Measurements from ENCODE around the gene SNRNP27. TPM values are rescaled to one million over a fixed set of nuclear protein-coding genes. Genes with fewer than 3 reads are reported as not detected.

Gene SNRNP27
- polyA plus RNA-seq, 2 of the 4 experiments (the other 2 are of a cell fraction), result 90.8 to 115 TPM

DNA sequence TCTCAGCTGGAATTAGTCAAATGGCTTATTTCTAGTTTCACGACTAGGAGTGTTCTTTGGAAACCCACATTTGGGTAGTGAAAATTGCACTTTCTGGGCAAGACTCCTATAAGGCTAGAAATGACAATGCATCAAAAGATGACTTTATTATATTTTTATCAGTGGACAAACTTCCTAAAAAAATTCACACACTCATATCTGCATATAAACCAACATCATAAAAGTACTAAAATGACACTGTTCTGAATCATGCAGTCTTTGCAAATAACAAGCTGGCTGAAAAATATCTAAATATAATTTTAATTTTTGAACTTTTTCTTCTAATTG is 38.8 kb downstream of the SNRNP27 start:
- no peak for ATAC-seq
- no peak for FAIRE-seq
- no peak for DNase-seq (ENCODE audit: low read depth in 1 of 2, low spot score in 1 of 2)
- no peaks in the 10 kb centered on the region for H3K9me3 ChIP-seq
- H3K27ac ChIP-seq, result no peak overlapping the region
- POLR2A ChIA-PET, result interaction anchor here (1.1 to 2.5 kb wide), 2 partner anchors 17 to 18 kb away, joined by 5 to 26 read pairs; partner anchors contain the start of gene MXD1
- no peak overlapping the region for H3K4me3 ChIP-seq
- H3K4me2 ChIP-seq, result no peak overlapping the region
- WGBS (ENCODE audit: missing lambda C conversion rate), result 90% methylated on average over 1 of the region's 1 CpG
- peaks cover 23% of the 10 kb centered on the region; the same call in 2 of the 3 replicates for H3K4me1 ChIP-seq
- TF ChIP-seq, protein P1, sequence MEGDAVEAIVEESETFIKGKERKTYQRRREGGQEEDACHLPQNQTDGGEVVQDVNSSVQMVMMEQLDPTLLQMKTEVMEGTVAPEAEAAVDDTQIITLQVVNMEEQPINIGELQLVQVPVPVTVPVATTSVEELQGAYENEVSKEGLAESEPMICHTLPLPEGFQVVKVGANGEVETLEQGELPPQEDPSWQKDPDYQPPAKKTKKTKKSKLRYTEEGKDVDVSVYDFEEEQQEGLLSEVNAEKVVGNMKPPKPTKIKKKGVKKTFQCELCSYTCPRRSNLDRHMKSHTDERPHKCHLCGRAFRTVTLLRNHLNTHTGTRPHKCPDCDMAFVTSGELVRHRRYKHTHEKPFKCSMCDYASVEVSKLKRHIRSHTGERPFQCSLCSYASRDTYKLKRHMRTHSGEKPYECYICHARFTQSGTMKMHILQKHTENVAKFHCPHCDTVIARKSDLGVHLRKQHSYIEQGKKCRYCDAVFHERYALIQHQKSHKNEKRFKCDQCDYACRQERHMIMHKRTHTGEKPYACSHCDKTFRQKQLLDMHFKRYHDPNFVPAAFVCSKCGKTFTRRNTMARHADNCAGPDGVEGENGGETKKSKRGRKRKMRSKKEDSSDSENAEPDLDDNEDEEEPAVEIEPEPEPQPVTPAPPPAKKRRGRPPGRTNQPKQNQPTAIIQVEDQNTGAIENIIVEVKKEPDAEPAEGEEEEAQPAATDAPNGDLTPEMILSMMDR (IDR thresholded peaks at IDR 0.05), result no peak
- TF ChIP-seq ATOH8 (CRISPR knock-in tag; IDR thresholded peaks at IDR 0.05; ENCODE audit: low read depth), result no peak
- TF ChIP-seq PHF8 (IDR thresholded peaks at IDR 0.05; ENCODE audit: borderline replicate concordance, low read depth), result no peak
- TF ChIP-seq CHD2 (IDR thresholded peaks at IDR 0.05; ENCODE audit: low read length, partially characterized antibody), result no peak
- no peak for TF ChIP-seq MAFK (IDR thresholded peaks at IDR 0.05; ENCODE audit: partially characterized antibody)
- TF ChIP-seq RCOR1 (IDR thresholded peaks at IDR 0.05; ENCODE audit: low read depth, low read length), result no peak
- no peak for TF ChIP-seq NFE2L2 (conservative IDR thresholded peaks at IDR 0.05; ENCODE audit: low read length)
- no peak for TF ChIP-seq RNF2 (IDR thresholded peaks at IDR 0.05; ENCODE audit: borderline replicate concordance, low read depth)
- no peak for TF ChIP-seq FOXS1 (CRISPR knock-in tag; IDR thresholded peaks at IDR 0.05)
- TF ChIP-seq, protein P2, sequence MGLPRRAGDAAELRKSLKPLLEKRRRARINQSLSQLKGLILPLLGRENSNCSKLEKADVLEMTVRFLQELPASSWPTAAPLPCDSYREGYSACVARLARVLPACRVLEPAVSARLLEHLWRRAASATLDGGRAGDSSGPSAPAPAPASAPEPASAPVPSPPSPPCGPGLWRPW (IDR thresholded peaks at IDR 0.05), result no peak
- TF ChIP-seq NR3C1 (IDR thresholded peaks at IDR 0.05), result no peak
- TF ChIP-seq SMC3 (IDR thresholded peaks at IDR 0.05), result no peak
- no peak for TF ChIP-seq HDAC2 (IDR thresholded peaks at IDR 0.05)
- TF ChIP-seq ELK1 (IDR thresholded peaks at IDR 0.05; ENCODE audit: low read depth, low read length), result no peak
- TF ChIP-seq, protein P3, sequence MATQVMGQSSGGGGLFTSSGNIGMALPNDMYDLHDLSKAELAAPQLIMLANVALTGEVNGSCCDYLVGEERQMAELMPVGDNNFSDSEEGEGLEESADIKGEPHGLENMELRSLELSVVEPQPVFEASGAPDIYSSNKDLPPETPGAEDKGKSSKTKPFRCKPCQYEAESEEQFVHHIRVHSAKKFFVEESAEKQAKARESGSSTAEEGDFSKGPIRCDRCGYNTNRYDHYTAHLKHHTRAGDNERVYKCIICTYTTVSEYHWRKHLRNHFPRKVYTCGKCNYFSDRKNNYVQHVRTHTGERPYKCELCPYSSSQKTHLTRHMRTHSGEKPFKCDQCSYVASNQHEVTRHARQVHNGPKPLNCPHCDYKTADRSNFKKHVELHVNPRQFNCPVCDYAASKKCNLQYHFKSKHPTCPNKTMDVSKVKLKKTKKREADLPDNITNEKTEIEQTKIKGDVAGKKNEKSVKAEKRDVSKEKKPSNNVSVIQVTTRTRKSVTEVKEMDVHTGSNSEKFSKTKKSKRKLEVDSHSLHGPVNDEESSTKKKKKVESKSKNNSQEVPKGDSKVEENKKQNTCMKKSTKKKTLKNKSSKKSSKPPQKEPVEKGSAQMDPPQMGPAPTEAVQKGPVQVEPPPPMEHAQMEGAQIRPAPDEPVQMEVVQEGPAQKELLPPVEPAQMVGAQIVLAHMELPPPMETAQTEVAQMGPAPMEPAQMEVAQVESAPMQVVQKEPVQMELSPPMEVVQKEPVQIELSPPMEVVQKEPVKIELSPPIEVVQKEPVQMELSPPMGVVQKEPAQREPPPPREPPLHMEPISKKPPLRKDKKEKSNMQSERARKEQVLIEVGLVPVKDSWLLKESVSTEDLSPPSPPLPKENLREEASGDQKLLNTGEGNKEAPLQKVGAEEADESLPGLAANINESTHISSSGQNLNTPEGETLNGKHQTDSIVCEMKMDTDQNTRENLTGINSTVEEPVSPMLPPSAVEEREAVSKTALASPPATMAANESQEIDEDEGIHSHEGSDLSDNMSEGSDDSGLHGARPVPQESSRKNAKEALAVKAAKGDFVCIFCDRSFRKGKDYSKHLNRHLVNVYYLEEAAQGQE (IDR thresholded peaks at IDR 0.05), result no peak
- no peak for TF ChIP-seq POLR2A (IDR thresholded peaks at IDR 0.05; ENCODE audit: low read length)
- TF ChIP-seq CEBPB (IDR thresholded peaks at IDR 0.05), result no peak
- CTCF ChIA-PET, result interaction anchor here (0.7 to 4.0 kb wide), 6 partner anchors 10 to 167 kb away, joined by 3 to 22 read pairs (median 6); partner anchors contain the start of gene MXD1

DNA sequence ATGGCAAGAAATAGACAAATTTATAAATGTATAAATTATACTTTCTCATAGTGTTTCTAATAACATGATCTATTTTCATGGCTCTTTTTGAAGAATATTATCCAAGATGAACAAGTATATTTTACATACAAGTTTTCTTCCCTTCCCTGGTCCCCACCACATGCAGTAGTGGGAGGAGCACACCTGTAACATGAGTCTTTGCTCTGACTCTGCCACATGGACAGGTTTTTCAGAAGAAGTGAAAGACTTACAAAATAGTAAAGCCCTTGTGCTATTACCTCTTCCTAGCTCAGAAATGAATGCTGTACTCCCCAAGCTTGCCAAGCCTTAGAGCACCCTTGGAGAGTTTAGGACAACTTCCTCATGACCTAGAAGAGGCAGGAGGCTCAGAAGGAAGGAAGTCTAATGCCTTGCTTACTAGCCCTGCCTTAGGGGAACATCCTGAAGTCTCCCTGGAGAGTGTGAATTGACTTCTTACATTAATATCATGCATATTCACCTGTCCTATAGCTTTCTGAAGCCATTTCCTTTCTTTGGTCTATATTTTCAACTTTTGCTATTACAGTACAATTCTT is 39.6 kb downstream of the SNRNP27 start:
- no peak for DNase-seq (ENCODE audit: low read depth in 1 of 2, low spot score in 1 of 2)
- Histone ChIP-seq H3K4me2 (peak overlapping the region; percentile 68), H3K4me1 (peaks cover 23% of the 10 kb centered on the region; the same call in 2 of the 3 replicates), H3K4me3 (no peak overlapping the region), H3K9me3 (no peaks in the 10 kb centered on the region), H3K27ac (peak overlapping the region; percentile 72 to 81)
- ATAC-seq, result peak; percentile 17 to 26; a peak in 3 of 6 replicates
- TF ChIP-seq, protein P4, sequence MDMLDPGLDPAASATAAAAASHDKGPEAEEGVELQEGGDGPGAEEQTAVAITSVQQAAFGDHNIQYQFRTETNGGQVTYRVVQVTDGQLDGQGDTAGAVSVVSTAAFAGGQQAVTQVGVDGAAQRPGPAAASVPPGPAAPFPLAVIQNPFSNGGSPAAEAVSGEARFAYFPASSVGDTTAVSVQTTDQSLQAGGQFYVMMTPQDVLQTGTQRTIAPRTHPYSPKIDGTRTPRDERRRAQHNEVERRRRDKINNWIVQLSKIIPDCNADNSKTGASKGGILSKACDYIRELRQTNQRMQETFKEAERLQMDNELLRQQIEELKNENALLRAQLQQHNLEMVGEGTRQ (IDR thresholded peaks at IDR 0.05), result no peak
- TF ChIP-seq FOXS1 (CRISPR knock-in tag; IDR thresholded peaks at IDR 0.05), result no peak
- TF ChIP-seq RFX5 (IDR thresholded peaks at IDR 0.05), result no peak
- no peak for FAIRE-seq
- POLR2A ChIA-PET, result interaction anchor here (1.2 to 2.5 kb wide), 2 partner anchors 18 to 257 kb away, joined by 6 to 26 read pairs; partner anchors contain the start of genes C2orf42 and MXD1
- CTCF ChIA-PET, result interaction anchor here (0.7 to 4.0 kb wide), 9 partner anchors 10 to 152 kb away, joined by 3 to 22 read pairs (median 4); partner anchors contain the start of gene MXD1
